ENCODE data around the gene DLG3. TPM values are rescaled to one million over a fixed set of nuclear protein-coding genes. Genes with fewer than 3 reads are reported as not detected.

Gene DLG3
- total RNA-seq (2022; extraction: Qiagen RNA extraction; ENCODE audit: low read depth), result 2.5 to 3.3 TPM (median 3.2 TPM) in 5 replicates

DNA sequence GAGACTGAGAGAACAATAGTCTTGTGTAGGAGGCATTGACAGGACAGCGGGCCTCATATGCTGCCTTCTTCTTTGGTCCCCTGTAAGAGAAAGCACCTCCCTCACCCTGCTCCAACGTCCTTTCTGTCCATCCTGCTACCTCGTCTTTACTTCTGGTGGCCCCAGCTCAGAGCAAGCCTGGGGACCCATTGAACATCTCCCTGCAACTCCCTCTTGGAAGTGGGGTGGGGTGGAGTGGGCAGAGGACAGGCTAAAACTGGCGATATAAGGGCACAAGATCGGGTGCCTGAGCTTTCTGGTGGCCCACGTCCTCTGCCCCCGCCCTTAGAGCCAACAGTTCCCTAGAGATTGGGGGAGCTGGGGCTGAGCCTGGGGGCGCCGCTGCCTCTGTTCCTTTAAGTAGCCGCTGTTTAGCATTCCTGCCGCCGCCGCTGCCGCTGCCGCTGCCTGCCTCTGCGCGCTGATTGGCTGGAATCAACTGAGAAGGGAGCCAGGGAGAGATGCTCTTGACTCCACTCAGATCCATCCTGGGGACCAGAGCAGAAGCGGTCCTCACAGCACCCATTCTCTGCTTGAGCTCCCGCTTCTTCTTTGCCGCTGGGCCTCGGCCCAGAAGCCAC lies at the start of gene DLG3:
TSS of gene DLG3 (plus strand) at position 510 of the 620 bp plus-strand sequence. CDS start 367 bp downstream, outside the sequence.

DNA sequence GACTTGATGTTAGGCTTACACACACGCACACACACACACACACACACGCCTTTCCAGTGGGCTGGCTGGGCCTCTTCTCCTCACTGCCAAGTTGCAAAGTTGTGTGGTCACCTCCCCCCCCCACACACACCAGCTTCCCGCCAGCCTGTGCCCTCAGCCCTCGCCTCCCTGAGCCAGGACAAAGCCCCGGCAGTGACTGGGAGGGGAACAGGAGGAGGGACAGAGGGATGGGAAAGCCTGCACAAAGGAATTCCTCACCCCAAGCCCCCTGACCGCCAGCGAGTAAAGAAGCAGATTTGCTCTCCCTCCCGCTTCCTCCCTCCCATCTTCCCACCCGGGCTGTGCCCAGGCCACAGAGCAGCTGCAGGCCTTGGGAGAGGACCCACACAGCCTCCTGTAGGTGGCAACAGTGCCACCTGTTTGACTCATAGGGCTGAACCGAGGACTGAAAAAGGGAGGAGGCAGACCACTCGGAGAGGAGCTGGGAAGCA lies 21.7 kb upstream of the DLG3 start, which contains the start of gene GDPD2:
TSS of gene GDPD2 (plus strand) at position 464 of the 491 bp plus-strand sequence. CDS start 1,671 bp downstream, outside the sequence.

Other genes starting within 250 kb of the DLG3 start
- not detected in 5 replicates for gene AWAT1, start 210.2 kb upstream of the DLG3 start, total RNA-seq (2022; extraction: Qiagen RNA extraction; ENCODE audit: low read depth)
- gene P2RY4, start 184.6 kb upstream of the DLG3 start, total RNA-seq (2022; extraction: Qiagen RNA extraction; ENCODE audit: low read depth), result 0.03 TPM in 1 of 5 replicates, not detected in the others
- not detected in 5 replicates for gene ARR3, start 176.5 kb upstream of the DLG3 start, total RNA-seq (2022; extraction: Qiagen RNA extraction; ENCODE audit: low read depth)
- not detected in 5 replicates for gene RAB41, start 162.7 kb upstream of the DLG3 start, total RNA-seq (2022; extraction: Qiagen RNA extraction; ENCODE audit: low read depth)
- 87.8 to 109 TPM (median 91.9 TPM) in 5 replicates for gene PDZD11, start 154.9 kb upstream of the DLG3 start, total RNA-seq (2022; extraction: Qiagen RNA extraction; ENCODE audit: low read depth)
- 26.9 to 30.4 TPM (median 28.7 TPM) in 5 replicates for gene KIF4A, start 154.7 kb upstream of the DLG3 start, total RNA-seq (2022; extraction: Qiagen RNA extraction; ENCODE audit: low read depth)
- gene GDPD2, start 21.5 kb upstream of the DLG3 start, total RNA-seq (2022; extraction: Qiagen RNA extraction; ENCODE audit: low read depth), result 0.07 to 0.13 TPM (median 0.07 TPM) in 3 of 5 replicates, not detected in the others